Stomach (tissue), 4 donors: ENCODE measurements around the gene MACROD1.

Source experiments
- CTCF ChIP-seq, 7 experiments: fragments of 450-650 bp in 4 of 7; fragments of 200-600 bp in 3 of 7; sonication (generic) in 3 of 7; IDR thresholded peaks; one replicate each; pipeline ENCODE4 v1.5.1; 2016 to 2019; ENCODE audit warnings: antibody characterized with exemption in 7 of 7, control low read depth in 2 of 7, mild to moderate bottlenecking in 1 of 7
- EP300 ChIP-seq: sonication (generic); formaldehyde crosslinking; IDR thresholded peaks from one replicate; pipeline ENCODE4 v1.6.1; 2017; ENCODE audit warnings: antibody characterized with exemption
- POLR2A ChIP-seq, 4 donors: fragments of 450-650 bp; IDR thresholded peaks; one replicate each; pipeline ENCODE4 v1.6.1; 2016; ENCODE audit warnings: antibody characterized with exemption in 4 of 4, control low read depth in 2 of 4, mild to moderate bottlenecking in 1 of 4, moderate library complexity in 1 of 4
- POLR2AphosphoS5 ChIP-seq, 3 donors: sonication (generic); formaldehyde crosslinking; IDR thresholded peaks; one replicate each; pipeline ENCODE4 v1.6.1; 2016; ENCODE audit warnings: antibody characterized with exemption in 3 of 3

- TF ChIP-seq CTCF (IDR thresholded peaks at IDR 0.05) (no peak), POLR2A (IDR thresholded peaks at IDR 0.05) (no peak), POLR2AphosphoS5 (IDR thresholded peaks at IDR 0.05) (no peak), EP300 (no peak)
Observed at GRCh38 chr11:63978551-63979239, 187.2 kb downstream of the MACROD1 start.
